Measurements from ENCODE around the gene EDIL3. TPM values are rescaled to one million over a fixed set of nuclear protein-coding genes. Genes with fewer than 3 reads are reported as not detected.

EDIL3 gene
- total and polyA plus RNA-seq, 2 donors (not counting 1 experiment from before 2014, with no cell fraction given) = not detected

- Histone ChIP-seq H2AFZ (ENCODE audit: insufficient read depth, low read depth, low read length, poor library complexity, severe bottlenecking) (no peak overlapping the region), H3K9ac (ENCODE audit: low read length) (no peak overlapping the region), H3K36me3 (replicated peaks in 1 of 2; ENCODE audit: control extremely low read depth in 1 of 2, control insufficient read depth in 1 of 2, extremely low read depth in 1 of 2, insufficient read depth in 2 of 2, low read length in 1 of 2) (no peaks in the 10 kb centered on the region), H3K27me3 (replicated peaks in 1 of 4; ENCODE audit: control extremely low read depth in 1 of 4, control insufficient read depth in 3 of 4, insufficient read depth in 4 of 4, low read length in 3 of 4) (no peaks in the 10 kb centered on the region), H3K9me3 (ENCODE audit: control extremely low read depth in 1 of 3, control insufficient read depth in 2 of 3, insufficient read depth in 1 of 3, low read length in 2 of 3) (no peaks in the 10 kb centered on the region), H3K27ac (ENCODE audit: low read length in 2 of 2) (no peak overlapping the region), H4K20me1 (ENCODE audit: control insufficient read depth, insufficient read depth, low read length, poor library complexity, severe bottlenecking) (no peaks in the 10 kb centered on the region), H3K4me3 (ENCODE audit: control extremely low read depth in 1 of 5, extremely low read depth in 1 of 5, insufficient read depth in 1 of 5, low read depth in 2 of 5, low read length in 4 of 5) (no peak overlapping the region), H3K4me1 (ENCODE audit: control insufficient read depth in 2 of 2, insufficient read depth in 2 of 2, low read length in 2 of 2) (no peaks in the 10 kb centered on the region), H3K79me2 (ENCODE audit: control insufficient read depth, insufficient read depth, low read length) (no peaks in the 10 kb centered on the region), H3K4me2 (replicated peaks; ENCODE audit: low read depth, low read length, poor library complexity, severe bottlenecking) (no peak overlapping the region)
- no peak overlapping the region for H3K4me3 Mint-ChIP-seq
- H3K27ac Mint-ChIP-seq = no peak overlapping the region
- no peak for DNase-seq
- no CpG with 5 or more reads among the region's 2 CpGs for WGBS (ENCODE audit: insufficient coverage)
- ChIA-PET POLR2A (no interaction called here), CTCF (no interaction called here)
- intact Hi-C loops (cut with micrococcal nuclease) = no loop called here
- H3K9me3 Mint-ChIP-seq (ENCODE audit: insufficient read depth) = no peaks in the 10 kb centered on the region
- no peak for ATAC-seq (ENCODE audit: low read depth)
- no peaks in the 10 kb centered on the region for H3K27me3 Mint-ChIP-seq
- no peak for TF ChIP-seq EZH2 (IDR thresholded peaks at IDR 0.05; ENCODE audit: borderline replicate concordance, insufficient read depth, low read depth, low read length, poor library complexity, severe bottlenecking)
- TF ChIP-seq, protein P1, sequence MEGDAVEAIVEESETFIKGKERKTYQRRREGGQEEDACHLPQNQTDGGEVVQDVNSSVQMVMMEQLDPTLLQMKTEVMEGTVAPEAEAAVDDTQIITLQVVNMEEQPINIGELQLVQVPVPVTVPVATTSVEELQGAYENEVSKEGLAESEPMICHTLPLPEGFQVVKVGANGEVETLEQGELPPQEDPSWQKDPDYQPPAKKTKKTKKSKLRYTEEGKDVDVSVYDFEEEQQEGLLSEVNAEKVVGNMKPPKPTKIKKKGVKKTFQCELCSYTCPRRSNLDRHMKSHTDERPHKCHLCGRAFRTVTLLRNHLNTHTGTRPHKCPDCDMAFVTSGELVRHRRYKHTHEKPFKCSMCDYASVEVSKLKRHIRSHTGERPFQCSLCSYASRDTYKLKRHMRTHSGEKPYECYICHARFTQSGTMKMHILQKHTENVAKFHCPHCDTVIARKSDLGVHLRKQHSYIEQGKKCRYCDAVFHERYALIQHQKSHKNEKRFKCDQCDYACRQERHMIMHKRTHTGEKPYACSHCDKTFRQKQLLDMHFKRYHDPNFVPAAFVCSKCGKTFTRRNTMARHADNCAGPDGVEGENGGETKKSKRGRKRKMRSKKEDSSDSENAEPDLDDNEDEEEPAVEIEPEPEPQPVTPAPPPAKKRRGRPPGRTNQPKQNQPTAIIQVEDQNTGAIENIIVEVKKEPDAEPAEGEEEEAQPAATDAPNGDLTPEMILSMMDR (IDR thresholded peaks at IDR 0.05) = no peak
- H3K4me1 Mint-ChIP-seq = no peaks in the 10 kb centered on the region
Measured at GRCh38 chr5:84265130-84265529, 119.5 kb downstream of the EDIL3 start.

DNA sequence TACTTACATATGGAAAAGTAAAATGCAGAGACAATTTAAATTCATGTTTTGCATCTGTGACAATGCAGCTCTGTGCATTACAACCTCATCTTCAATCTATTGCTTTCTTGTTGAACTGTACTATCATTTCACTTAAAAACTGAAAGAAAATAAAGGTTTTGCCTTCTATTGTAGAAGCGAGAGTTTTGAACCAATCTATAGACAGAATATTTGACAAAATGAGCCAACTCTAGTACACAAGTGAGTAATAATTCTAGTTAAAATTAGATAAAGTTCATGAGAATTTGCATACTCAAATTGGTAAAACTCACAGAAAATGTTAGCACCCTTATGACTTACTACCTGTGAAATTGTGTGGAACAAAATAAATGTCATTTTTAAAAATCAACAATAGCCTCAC is 123.7 kb downstream of the EDIL3 start:
- CTCF ChIA-PET = no interaction called here
- no peak for DNase-seq
- H3K27ac Mint-ChIP-seq = no peak overlapping the region

More for the DNA sequence above, 123.7 kb downstream of the EDIL3 start:
- H3K4me1 Mint-ChIP-seq = no peaks in the 10 kb centered on the region
- Histone ChIP-seq H4K20me1 (ENCODE audit: control insufficient read depth, insufficient read depth, low read length, poor library complexity, severe bottlenecking) (no peaks in the 10 kb centered on the region), H3K27me3 (replicated peaks in 1 of 4; ENCODE audit: control extremely low read depth in 1 of 4, control insufficient read depth in 3 of 4, insufficient read depth in 4 of 4, low read length in 3 of 4) (no peaks in the 10 kb centered on the region), H3K27ac (ENCODE audit: low read length in 2 of 2) (no peak overlapping the region), H2AFZ (ENCODE audit: insufficient read depth, low read depth, low read length, poor library complexity, severe bottlenecking) (no peak overlapping the region), H3K36me3 (replicated peaks in 1 of 2; ENCODE audit: control extremely low read depth in 1 of 2, control insufficient read depth in 1 of 2, extremely low read depth in 1 of 2, insufficient read depth in 2 of 2, low read length in 1 of 2) (no peaks in the 10 kb centered on the region), H3K4me1 (ENCODE audit: control insufficient read depth in 2 of 2, insufficient read depth in 2 of 2, low read length in 2 of 2) (no peaks in the 10 kb centered on the region), H3K79me2 (ENCODE audit: control insufficient read depth, insufficient read depth, low read length) (no peaks in the 10 kb centered on the region), H3K9me3 (ENCODE audit: control extremely low read depth in 1 of 3, control insufficient read depth in 2 of 3, insufficient read depth in 1 of 3, low read length in 2 of 3) (no peaks in the 10 kb centered on the region), H3K4me2 (replicated peaks; ENCODE audit: low read depth, low read length, poor library complexity, severe bottlenecking) (no peak overlapping the region), H3K4me3 (ENCODE audit: control extremely low read depth in 1 of 5, extremely low read depth in 1 of 5, insufficient read depth in 1 of 5, low read depth in 2 of 5, low read length in 4 of 5) (no peak overlapping the region), H3K9ac (ENCODE audit: low read length) (no peak overlapping the region)
- TF ChIP-seq EZH2 (IDR thresholded peaks at IDR 0.05; ENCODE audit: borderline replicate concordance, insufficient read depth, low read depth, low read length, poor library complexity, severe bottlenecking) = no peak
- TF ChIP-seq, protein P1 (IDR thresholded peaks at IDR 0.05) = no peak
- no peak overlapping the region for H3K4me3 Mint-ChIP-seq
- H3K9me3 Mint-ChIP-seq (ENCODE audit: insufficient read depth) = no peaks in the 10 kb centered on the region
- no CpG with 5 or more reads among the region's 1 CpG for WGBS (ENCODE audit: insufficient coverage)
- intact Hi-C loops (cut with micrococcal nuclease) = no loop called here
- no peak for ATAC-seq (ENCODE audit: low read depth)
- H3K27me3 Mint-ChIP-seq = no peaks in the 10 kb centered on the region
- POLR2A ChIA-PET = no interaction called here

Data from B cell (primary cell).